Kidney tubule cell (primary cell): ENCODE measurements around the gene SERPINB12.

Experiments used
- DNase-seq: peaks from one replicate; pipeline ENCODE4 v3.0.0-alpha.2; 2018; ENCODE audit warnings: low spot score

The SERPINB12 gene

DNA sequence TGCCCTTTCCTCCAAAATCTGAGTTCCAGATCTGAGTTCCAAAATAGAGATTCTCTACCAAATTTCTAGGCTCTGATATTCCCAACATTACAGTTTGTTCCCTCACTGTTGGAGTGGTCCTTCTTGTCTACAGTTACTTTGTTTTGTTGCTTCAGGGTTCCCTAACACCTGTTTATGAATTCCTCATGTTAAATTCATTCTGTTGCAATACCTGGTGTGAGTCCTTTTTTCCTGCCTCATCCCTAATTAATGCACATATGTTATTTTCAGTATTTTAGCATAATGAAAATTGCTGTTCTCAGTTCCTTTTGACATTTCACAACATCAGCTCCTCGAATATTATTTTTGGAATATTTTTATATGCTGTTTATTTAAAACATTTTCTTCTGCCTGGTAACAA lies 61.2 kb downstream of the SERPINB12 start:
- DNase-seq: no peak

GRCh38 chr18:63603772-63604171 lies 61.6 kb downstream of the SERPINB12 start:
- peak; percentile 50 for DNase-seq

GRCh38 chr18:63604791-63605567 lies 62.8 kb downstream of the SERPINB12 start:
- DNase-seq: peak; percentile 86

GRCh38 chr18:63606526-63606925 lies 64.4 kb downstream of the SERPINB12 start:
- peak; percentile 3 for DNase-seq

DNA sequence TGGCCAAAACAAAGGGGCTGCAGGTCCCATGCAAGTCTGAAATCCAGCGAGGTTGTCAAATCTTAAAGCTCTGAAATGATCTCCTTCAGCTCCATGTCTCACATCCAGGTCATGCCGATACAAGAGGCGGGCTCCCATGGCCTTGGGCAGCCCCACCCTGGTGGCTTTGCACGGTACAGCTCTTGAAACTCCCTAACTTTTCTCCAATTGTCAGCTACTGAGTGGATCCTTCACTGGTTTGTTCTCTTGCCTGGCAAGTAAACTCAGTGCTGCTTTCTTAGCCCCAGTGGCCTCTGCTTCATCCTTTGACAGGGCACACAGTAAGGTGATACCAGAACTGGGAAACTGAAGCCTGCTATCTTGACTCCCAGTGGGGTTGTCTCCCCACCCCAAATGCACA lies 71.3 kb downstream of the SERPINB12 start:
- no peak for DNase-seq

GRCh38 chr18:63617049-63617914 lies 75.1 kb downstream of the SERPINB12 start:
- DNase-seq: no peak

- DNase-seq: no peak
Observed at GRCh38 chr18:63617915-63618234, 75.7 kb downstream of the SERPINB12 start.
